AG20443 (cell line): ENCODE results near the gene PDE4A.
"Not testable (repeated sequence)": the region's sequence is repeated elsewhere in the genome, so short reads cannot be mapped to it uniquely, and the experiment has no call there.

Experiments used
- DNase-seq: peaks from one replicate; pipeline ENCODE4 v3.0.0; 2012; ENCODE audit warnings: low spot score, mixed read lengths

The PDE4A gene

DNA sequence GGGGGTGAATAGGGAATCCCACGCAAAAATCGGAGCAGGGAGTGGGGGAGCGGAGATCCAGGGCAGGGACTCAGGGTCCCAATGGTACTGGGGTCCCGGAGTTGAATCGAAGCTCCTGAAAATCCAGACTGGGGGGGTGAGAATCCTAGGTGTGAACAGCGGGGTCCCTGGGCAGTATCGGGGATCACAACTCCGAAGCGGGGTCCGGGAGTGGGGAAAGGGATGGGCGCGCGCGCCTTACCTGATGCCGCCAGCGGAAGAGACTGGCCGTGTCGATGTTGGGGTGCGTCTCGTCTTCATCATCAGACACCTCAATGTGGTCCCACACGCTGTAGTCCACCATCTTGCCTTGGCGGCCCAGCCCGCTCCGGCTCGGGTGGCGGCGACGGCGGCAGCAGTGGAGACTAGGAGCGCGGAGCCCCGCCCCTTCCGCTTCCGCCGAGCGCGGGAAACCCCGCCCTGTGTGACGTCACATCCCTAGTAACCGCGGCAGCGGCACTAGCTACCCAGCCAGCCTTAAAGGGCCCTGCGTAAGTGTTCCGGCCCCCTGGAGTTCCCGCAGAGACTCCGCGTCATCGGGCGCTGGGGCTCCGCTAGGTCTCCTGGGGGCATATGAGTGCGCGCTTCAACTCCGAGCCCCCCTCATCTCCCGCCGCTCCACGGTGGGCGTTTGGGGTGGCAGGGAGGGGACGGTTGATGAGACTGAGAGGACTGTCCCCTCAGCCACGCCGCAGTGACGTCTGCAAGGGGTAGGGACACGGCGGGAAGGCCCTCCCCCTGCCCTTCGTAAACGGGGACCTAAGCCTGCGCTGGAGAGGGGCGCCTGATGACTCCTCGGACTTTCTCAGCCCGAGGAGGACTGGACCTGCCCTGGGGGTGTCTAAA lies 17.0 kb upstream of the PDE4A start, which contains the start of gene CDC37:
Gene CDC37, minus strand, starts transcription at position 406 of the 885 bp plus-strand sequence. Its CDS starts 63 bp downstream, at position 343.
- DNase-seq: peak; percentile 99

DNA sequence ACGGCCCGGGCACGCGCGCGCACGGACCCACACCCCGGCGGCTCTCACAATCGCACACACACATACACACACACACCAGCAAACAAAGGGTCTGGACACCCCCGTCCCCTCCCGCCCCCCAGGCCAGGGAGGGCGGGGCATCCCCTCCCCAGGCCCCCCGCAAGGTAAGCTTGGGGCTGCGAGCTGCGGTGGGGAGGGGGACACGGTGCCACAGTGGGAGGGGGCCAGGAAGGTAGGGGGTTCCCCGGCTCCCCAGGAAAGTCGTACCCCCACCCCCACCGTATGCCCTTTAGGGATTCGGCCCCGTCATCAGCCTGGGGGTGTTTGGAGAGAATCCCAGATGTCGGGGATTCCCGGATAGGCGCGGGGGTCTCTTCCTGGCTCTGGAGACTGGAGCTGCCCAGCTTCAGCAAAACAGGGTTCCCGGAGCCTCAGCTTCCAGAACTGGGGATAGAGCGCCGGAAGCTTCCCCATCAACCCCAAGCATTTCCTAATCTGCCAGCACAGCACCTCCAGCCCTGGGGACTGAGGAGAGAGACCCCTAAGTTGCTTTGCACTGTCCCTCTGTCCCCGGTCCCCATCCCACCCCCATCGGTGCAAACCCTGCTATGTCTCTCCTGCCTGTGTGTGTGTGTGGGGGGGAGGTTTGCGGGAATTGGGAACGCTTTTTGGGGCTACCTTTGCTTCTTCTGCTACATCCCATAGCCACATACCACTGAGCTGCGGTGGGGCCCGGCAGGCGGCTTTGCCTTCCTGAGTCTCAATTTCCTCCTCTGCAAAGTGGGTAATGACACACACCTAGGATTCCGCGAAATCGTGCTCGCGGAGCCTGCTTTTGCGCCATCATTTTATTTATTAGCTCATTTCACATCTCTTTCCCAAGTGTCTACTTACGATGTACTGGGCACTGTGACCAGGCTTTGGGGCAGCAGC lies 15.2 kb upstream of the PDE4A start:
- no peak for DNase-seq

GRCh38 chr19:10406191-10406590 lies 14.1 kb upstream of the PDE4A start:
- DNase-seq: no peak

DNA sequence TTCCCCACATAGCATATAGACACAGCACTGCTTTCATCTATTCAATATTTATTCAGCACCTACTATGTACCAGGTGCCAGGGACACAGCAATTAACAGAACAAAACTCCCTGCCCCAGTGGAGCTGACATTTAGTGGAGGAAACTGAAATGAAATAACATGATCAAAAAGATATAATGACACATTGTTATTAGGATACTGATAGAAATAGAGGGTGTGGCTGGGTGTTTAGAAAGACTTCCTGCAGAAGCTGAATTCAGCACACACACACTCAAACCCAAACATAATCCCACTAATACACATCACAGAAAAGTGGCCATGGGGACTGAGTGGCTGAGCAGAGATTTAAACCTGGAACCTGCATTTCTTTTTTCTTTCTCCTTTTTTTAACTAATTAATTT lies 13.2 kb upstream of the PDE4A start:
- DNase-seq: no peak

DNA sequence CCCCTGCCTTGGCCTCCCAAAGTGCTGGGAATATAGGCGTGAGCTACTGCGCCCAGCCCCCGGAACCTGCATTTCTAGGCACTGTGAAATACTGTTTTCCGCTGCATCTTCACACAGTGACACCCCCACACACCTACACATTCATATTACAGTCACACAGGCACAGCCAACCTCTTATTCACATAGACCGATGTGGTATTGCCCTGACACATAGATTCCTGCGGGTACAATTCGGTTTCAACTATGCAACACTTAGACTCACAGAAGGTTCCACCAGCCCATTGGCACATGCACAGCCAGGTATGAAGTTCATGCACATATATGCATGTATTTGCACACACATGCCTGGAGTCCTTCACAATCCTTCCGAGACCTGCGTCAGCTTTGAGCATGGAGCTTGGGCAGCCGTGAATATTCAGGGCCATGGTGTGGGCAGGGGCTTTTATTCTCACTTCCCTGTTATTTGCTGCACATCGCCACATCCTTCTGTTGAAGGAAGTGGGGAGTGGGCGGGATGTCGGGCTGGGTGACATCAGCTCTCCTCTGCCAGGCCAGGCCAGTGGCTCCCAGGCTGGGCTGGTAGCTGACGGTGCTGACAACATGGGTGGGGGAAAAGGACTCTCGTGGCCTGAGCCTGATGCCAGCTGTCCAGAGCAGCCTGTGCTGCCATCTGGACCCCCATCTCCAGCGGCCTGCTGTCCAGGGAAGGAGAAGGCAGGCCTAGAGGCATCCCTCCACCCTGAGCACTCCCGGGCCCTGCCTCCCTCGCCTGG lies 11.6 kb upstream of the PDE4A start:
- DNase-seq: no peak

DNA sequence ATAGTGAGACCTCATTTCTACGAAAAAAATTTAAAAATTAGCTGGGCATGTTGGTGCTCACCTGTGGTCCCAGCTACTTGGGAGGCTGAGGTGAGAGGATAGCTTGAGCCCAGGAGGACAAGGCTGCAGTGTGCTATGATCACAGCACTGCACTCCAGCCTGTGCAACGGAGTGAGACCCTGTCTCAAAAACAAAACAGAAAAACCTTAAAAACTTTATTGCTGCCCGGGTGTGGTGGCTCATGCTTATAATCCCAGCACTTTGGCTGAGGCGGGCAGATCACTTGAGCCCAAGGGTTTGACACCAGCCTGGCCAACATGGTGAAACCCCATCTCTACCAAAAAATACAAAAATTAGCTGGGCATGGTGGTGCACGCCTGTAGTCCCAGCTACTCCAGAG lies 9.1 kb upstream of the PDE4A start:
- not testable (repeated sequence) for DNase-seq

DNA sequence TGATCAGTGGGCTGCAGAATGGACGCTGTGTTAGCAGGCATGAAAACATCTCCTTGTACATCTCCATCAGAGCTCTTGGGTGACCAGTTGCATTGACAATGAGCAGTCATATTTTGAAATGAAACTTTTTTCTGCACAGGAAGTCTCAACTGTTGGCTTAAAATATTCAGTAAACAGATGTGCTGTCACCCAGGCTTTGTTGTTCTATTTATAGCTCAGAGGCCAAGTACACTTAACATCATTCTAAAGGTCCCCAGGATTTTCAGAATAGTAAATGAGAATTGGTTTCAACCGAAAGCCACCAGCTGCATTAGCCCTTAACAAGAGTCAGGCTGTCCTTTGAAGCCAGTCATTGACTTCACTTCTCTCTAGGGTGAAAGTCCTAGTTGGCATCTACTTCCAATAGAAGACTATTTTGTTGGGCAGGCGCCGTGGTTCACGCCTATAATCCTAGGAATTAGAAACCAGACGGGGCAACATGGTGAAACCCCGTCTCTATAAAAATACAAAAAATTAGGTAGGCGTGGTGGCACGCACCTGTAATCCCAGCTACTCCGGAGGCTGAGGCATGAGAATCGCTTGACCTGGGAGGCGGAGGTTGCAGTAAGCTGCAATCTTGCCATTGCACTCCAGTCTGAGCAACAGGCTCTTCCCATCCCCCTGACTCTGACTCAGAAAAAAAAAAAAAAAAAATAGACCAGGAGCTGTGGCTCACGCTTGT lies 7.9 kb upstream of the PDE4A start:
- DNase-seq: no peak

DNA sequence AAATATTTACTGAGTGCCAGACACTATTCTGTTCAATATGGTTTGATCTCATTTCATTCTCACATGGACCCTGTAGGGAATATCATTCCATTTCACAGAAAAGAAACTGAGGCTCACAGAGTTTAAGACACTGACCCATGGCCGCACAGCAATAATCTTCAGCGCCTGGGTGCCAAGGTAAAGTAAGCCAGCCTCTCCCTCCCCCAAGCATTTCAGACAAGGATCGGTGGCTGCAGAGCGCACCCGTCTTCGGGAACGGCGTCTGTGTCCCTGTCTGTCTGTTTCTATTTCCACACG lies 4.3 kb upstream of the PDE4A start:
- no peak for DNase-seq

DNA sequence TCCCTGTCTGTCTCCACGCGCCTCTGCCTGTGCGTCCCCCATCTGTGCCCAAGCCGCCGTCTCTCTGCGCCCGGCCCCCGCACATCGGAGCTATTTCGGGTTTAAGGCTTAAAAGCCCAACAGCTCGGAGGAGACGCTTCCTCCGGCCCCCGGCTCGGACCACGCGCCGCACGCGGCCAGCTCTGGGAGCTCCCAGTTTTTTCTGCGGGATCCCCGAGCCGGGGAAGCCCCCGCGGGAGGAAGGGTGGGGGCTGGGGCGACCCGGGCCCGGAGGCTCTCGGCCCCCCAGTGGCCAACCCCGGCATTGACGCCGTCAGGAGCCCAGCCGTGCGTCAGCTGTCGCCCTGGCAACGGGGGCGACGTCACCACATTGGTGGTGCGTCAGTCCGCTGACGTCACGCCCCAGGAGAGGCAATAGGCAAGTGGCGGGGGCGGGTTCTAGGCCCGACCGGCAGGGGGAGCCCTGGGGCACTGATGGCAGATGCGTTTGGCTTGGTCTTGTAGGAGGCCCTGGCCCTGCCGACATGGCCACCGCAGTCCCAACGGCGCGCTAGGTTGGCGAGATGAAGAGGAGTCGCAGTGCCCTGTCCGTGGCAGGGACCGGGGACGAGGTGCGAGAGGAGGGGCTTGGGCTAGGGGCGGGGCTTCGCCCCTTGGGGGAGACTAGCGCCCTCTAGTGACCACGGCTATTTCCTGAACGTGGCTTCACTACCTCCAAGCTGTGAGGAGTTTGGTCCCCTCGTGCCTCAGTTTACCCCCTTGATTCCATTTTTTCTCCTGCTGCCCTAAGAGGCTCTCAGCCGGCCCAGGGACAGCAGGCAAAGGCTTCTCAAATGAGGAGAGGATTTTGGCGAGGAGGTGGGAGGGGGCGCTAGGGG lies 3.7 kb upstream of the PDE4A start:
- peak; percentile 96 for DNase-seq

- no peak for DNase-seq
These were observed 2.6 kb upstream of the PDE4A start for GRCh38 chr19:10417541-10418234.

DNA sequence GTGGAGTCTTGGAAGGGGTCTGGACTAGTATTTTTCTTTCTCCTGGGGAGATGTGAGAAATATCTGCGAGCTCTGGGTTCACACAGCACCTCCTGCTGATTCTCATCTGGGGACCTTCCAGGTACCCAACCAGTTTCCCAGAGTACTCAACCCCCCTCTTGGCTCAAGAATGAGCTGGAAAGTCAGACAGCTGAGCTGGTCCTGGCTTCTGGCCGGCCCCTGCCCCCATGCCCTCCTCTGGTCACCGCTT lies 2.2 kb upstream of the PDE4A start:
- peak; percentile 17 for DNase-seq

DNA sequence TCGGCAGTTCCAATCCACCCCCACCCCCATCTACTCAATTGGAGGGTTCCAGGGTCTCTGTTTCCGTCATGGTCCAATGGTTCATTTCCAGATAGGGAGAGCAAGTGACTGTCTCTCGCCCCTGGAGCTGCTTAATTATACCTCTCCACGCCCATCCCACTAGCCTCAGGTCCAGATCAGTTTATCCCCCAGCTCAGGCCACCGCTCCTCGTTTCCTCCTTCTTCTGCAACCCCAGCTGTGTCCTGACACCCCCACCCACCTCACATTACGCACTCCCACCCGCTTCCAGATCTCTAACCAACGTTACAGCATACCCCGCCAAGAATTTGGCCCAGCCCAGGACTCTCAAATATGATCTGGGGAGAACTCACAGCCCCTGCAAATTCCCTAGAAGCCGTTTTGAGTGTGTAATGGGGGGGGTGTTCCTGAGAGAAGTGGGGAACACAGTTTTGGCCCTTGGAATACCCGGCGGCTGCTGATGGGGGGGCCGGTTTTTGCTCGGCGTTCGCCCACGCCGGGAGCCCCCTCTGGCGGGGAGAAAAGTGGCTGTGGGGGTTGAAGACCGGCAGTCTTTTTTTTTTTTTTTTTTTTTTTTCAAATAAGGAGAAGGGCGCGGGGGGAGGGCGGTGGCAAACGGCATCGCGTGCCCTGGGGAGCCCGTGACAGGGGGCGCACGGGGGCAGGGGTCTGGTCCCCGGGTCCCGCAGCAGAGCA lies 1.7 kb upstream of the PDE4A start:
- peak; percentile 24 for DNase-seq

- peak; percentile 28 for DNase-seq
These were observed 1.1 kb upstream of the PDE4A start for GRCh38 chr19:10419200-10419645.

- DNase-seq: peak; percentile 50
These were observed 493 bp upstream of the PDE4A start for GRCh38 chr19:10419646-10420443.

DNA sequence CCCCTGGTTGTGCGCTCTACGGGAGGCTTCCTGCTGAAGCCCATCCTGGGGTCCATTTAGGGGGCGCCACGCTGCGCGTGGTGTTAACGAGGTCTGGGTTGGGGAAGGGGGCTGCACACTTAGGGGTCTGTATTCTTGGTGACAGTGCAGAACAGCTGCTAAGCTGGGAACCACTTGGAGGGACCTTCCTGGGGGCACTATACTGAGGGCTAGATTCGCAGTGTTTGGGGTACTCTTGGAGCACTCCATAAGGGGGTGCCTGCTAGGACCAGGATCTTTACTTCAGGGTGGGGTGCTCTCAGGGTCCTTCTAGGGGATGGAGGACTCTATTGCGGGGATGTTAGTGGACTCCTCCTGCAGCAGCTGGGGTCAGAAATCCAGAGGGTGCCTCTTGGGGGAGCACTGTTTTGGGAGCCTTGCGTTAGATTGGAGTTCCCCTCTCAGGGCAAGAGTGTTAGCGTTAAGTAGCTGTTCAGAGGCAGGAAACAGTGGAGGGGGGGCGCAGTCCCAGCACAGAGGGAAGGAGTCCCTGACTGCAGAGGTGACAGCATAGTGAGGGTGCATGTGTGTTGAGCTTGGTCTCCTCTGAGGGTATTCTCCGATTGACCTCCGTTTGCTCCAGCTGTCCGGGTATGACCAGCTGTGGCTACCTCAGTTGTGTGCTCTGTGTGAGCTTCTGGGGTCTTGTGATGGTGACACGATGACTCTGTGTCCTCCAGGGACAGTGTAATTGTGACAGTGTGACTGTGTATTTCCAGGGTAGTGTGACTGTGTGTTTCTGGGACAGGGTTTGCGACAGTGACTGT lies 1.1 kb downstream of the PDE4A start:
- no peak for DNase-seq

GRCh38 chr19:10422046-10422461 lies 1.7 kb downstream of the PDE4A start:
- peak; percentile 4 for DNase-seq

DNA sequence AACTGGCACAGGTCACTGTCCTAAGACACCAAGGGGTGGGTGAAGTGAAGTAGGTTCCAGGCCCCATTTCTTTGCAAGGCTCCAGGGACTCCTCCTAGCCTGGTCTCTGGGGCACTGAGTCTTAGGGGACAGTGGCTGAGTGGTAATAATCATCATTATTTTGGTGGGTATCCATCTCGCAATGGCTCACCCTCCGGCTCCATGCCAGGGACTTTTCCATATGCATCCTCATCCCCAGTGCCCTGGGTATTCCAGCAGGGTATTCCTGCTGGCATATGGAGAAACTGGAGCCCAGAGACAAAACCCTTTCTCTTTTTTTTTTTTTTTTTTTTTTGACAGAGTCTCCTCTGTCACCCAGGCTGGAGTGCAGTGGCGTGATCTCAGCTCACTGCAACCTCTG lies 2.5 kb downstream of the PDE4A start:
- DNase-seq: no peak
